NK-92 treated with Interleukin-12 subunit alpha and Interleukin-12 subunit beta, amount 100 ng/mL, for 24 hours (cell line): Measurements from ENCODE around the gene DLX6.

Experiments
- DNase-seq: peaks from one replicate; lab custom pipeline; 2025; lab: John Stamatoyannopoulos, UW

DLX6 gene

DNA sequence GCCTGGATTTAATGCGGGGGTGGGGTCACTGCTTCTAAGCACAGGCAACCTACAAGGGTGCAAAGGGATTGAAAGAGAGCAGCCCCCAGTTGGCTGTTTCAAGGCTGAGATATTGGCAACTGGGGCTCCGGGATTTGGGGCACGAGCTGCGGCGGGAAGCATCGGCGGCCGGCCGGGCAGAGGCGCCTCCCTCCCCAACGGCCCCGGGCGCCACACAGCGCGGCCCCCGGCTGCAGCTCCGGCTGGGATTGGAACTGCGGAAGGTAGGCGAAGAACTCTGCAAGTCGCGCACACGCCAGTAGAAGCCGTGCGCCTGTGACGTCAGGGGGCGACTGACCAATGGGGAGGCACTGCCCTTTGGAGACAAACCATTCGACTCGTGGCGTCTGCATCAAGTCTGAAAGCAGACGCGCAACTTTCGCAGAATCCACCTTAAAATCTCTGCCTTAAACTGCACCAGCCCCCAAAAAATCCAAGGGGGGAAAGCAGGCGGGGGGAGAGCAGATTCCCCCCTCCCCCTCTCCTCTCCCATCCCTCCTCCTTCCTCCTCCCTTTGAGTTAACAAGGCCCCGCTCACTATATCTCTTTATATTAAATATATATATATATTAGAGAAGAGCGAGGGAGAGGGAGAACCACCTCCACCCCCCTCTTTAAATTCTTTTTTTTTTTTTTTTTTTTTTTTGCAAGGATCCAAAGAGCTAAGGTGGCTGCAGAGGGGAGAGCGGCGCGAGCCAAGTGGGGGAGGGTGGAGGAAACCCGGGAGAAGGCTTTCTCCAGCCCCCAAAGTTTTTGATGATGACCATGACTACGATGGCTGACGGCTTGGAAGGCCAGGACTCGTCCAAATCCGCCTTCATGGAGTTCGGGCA is at the start of gene DLX6:
TSS of gene DLX6 (plus strand) at position 371 of the 872 bp plus-strand sequence. CDS start at position 796, 425 bp downstream.
- no peak for DNase-seq

DNA sequence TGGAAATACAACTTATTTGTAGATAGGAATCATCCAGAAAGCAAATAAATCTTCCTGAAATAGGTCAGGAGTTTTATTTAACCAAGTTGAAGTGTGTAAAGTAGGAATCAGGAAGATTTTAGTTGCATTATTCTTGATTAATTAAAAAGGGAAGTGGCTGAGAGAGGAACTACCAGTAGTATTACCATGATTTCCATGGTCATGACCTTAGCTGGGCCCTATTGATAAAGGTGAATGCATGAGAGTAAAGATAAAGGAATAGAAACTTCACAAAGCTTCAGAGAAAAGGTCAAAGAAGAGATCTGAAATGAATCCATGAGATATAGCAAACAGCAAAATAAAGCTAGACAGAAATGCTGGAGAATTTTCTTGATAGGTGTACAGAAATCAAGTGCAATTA is 46.2 kb upstream of the DLX6 start:
- DNase-seq, result no peak

DNA sequence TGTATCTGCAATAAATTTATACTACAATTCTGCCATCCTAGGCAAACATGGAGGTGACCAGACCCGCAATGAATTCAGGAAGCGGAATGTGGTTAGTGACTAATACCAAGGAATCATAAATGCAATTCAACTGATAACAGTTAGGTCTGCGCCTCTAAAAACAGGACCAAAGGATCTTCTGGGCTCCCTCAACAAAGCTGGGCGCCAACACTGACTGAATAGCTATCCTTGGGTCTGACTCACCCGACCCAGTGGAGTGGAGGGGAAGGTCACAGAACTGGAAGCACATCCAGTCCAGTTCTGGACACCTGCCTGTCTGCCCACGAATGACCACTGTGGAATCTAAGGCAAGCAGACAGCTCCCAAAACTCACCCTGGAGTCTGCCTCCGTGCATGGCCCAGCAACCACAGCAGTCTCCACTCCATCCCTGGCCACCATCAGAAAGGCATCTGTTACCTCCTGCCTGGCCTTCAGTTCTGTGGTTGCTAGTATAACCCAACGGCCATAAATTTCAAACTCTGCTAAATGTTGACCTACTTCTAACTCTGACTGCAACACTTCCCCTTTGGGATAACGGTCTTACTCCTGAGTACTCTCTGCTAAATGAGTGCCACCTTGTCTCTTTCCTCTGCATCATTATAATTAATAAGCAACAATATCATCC is 43.0 kb upstream of the DLX6 start:
- no peak for DNase-seq

DNA sequence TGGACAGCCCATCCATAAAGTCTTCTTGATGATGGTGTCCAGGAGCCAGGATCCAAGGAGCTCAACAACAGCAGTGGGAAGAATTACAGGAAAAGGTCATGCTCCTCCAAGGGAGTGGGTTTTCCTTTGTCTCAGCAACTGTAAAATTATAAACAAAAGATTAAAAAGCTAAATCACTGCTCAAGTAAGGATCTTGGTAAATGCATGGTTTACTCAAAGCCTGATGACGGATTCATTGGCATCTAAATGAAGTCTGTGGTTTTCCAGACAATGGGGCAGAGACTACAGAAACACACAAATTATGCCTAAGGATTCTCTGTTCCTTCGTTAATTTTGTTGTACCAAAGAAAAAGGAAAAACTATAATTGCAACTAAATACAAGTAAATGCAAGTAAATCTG is 36.4 kb upstream of the DLX6 start:
- DNase-seq, result no peak

DNA sequence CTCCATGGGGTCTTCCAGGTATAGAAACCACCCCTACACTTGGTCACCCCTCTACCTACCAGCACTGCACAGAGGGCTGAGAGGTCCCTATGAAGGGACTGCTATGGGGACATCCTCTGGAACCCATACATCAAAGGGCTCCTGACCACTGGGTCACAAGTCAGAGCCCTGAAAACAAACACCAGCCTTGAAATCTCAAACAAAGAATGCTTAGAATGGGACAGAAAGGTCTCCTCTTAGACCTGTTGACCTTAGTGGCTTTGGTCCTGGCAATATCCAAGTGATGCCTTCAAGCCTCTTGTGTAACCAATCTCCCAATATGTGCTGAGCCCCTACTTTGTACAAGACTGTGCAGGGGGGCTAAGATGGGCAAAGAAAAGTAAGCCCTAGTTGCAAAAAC is 34.6 kb upstream of the DLX6 start:
- no peak for DNase-seq

DNA sequence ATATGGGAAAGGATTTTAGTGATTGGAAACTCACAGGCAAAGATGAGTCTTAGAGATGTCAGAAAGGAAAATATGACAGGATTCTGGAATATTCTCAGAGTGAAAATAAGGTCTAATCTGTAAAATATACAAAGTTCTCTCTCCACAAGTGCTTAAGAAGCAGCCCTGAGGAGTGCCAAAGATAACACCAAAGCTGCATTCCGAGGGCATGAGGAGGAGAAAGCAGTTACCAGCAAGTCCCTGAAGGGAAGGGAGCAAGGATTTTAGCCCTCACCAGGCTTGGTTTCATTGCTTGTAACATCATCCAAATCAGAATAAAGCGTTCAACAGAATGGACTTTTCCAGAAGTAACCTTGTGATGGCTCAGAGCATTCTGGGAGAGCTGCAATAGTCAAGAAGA is 31.4 kb upstream of the DLX6 start:
- no peak for DNase-seq

DNA sequence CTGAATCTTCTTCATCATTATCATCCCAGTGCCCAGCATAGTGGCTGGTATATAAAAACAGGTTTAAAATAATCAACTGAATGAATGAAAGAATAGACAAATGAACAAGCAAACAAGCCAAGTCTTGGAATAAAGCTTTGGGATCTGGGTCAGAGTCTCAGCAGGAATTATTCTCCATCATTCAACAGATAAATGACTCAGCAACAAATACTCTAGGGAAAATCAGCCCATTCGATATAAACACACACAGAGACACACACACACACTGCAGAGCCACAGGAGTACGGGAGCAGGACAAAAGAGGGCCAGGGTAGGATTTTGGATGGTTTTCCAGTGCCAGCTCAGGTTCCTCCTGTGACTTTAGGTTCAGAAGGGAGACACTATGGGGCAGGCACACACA is 29.2 kb upstream of the DLX6 start:
- no peak for DNase-seq

DNA sequence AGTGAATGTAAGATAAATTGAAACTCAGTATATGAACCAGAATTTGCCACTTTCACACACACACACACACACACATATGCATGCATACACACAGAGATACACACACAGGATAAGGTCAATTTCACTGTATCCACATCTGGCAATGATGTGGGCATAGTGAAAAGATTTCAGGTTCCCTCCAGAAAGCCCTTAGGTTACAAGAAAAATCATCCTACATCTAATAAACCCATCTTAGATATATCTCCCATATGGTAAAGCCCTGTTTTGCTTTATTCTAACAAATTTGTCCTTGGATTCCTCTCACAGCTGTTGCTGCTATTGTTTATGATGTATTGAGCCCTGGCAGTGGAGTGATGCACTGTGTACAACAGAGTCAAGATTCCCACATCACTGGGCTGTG is 27.9 kb upstream of the DLX6 start:
- no peak for DNase-seq

DNA sequence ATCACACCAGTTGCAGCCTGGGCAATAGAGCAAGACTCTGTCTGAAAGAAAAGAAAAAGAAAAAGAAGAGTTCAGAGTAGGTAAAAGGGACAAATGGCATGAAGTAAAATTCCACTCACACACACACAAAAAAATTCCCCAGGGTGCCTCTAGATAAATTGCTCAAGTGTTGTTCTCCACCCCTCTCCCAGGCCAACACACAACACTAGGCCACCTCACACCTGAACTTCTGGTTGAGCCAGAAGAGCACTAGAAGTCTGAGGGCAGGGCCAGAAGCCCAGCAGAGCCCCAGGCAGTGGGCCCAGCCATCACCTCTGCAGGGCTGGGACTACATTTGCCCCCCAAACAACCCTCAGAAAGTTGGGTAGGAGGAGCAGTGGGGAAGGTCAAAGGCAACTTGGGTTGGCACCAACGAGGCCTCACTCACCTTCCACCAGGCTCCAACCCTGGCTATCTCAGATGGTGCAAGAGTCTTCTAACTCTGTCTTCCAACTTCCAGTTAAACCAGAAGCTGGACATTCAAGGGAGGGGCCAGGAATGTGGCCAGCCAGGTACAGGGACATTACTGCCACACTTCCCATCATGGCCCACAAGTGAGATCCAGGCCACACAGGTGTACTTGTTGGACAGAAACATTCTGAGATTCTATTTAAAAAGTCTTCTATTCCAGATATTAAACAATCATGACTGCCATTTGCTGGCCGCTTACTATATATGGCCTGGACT is 25.6 kb upstream of the DLX6 start:
- DNase-seq, result no peak

DNA sequence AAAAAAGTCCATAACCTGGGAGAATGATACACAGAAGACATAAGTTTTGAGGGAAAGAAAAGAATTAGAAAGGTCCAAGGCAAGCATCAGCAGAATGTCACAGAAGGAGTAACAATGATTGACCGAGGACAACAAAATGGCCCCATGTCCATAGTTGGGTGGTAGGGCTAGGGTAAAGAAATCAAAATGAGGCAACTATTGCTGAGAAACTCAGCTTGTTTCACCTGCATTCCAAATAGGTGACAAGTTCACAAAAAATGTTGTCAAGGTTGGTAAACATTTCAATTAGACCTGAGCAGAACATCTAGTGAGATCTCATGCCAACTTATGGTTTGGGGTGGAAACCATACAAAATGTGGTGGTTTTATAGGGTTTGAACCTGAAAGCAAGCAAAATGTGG is 22.8 kb upstream of the DLX6 start:
- DNase-seq, result no peak

DNA sequence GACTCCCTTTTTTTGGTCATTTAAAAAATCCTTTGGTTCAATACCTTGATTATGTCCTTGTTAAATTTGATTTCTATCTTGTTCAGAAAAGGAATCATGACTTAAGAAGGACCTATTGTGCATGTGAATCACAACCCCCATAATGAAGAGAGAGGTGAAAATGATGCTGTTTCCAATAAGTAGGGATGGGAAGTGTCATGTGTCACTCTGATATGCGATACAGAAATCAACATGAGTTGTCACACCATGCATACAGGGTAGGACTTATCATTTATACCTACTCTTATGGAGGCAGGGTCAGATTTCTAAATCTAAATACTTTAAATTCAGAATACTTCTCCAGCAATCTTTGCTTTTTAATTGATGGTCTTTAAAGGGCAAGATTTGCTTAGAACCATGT is 19.4 kb upstream of the DLX6 start:
- DNase-seq, result no peak

DNA sequence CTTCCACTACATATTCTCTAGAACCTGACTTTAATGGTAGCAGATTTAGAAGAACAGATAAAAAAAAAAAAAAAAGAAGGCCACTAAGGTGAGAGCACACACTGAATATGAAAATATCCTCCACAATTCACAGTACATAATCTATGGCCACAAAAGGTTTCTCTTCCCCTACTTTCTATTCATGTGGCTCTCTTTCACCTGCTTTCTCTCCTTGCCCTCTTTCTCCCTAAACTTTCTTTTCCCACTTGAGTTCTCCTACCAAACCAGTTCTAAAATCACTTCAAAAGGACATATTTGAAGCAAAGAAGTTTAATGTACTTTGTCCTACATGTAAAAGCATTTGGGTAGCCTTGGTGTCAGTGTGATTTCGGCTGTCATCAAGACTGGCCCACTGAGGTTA is 18.5 kb upstream of the DLX6 start:
- DNase-seq, result no peak

DNA sequence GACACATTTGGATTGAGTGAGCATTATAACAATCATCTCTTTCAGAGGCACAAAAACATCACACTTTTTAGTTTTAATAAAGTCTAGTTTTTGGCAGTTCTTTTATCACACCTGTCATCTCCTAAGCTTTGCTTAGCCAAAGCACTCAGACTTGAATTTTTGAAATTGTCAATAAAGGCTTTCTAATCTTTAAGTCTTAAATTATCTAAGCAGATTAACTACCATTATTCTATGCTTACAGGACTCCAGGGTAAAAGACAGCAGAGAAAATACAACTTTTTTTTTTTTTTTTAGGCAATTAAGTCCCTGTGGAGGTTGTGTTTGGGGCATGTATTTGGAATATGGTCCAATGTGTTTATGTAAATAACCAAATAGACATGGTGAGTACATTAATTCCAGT is 17.6 kb upstream of the DLX6 start:
- no peak for DNase-seq

DNA sequence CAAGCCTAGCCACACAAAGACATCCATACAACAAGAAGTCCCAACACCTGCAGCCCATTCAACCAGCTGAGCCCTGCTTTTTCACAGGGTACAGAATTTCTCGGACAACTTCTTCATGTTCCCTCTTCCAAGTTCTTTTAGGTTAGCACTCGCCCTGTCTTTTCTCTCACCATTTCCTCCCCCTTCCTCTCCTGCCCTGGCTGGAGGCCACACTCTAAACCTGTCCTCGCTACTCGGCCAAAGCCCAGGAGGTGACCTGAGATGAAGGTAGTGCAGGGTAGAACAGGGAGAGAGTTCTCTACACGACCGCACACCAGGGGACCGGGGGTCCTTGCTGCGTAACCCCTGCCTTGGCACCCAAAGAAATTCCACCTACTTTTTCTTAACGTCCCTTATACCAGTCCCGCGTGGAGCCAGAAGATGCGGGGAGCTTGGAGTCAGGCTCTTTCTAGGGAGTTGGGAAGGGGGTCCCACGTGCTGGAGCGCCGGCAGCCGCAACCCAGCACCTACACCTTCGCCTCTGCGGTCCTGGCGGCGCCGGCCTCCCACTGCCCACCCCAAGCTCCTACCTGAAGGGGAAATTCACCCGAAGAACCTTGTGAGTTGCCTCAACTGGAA is 16.0 kb upstream of the DLX6 start:
- no peak for DNase-seq

DNA sequence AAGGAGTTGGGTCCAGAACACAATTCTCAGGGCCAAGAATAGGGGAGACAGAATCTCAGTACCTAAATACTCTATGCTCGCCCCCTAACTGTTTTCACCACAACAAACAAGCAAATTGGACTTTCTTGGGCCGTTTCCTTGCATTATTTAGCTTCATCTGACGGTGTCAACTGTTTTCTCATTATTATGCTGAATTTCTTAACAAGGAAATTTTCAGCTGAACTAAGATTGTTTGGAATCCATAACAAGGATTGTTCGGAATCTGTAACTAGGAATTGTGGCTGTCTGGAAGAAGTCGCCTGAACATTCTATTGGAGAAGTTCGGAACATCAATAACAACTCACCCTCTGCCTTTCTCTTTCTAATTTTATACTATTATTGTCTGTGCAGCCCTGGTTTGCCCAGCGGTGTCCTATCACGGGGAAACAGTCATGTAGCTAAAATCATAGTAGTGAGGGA is 15.5 kb upstream of the DLX6 start:
- no peak for DNase-seq

DNA sequence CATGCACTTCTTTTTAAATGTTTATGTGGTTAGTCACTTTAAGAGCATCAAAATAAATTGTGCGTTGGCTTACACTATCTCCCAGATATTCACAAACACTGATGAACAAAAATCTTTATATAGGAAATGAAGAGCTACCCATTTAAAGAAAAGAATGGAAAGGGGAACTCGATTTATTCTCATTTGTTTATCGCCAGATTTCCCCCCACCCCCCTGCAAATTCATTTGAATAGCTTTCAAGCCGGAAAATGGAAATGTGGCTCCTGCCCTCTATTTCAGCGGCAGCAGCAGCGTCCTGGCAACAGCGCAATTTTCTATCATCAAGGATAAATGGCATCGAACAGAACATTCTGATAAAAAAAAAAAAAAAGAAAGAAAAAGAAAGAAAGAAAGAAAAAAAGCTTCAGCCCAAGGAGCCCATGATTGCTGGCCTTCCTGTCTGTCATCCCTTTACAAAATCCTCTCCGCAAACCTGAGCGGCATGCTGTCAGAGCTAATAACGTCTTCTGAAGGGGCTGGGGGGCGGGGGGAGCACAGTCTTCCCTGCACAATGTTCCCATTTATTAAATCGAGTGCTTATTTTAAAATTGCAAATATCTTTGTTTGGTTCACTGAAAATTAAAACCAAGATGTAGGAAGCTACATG is 13.7 kb upstream of the DLX6 start:
- DNase-seq, result no peak

DNA sequence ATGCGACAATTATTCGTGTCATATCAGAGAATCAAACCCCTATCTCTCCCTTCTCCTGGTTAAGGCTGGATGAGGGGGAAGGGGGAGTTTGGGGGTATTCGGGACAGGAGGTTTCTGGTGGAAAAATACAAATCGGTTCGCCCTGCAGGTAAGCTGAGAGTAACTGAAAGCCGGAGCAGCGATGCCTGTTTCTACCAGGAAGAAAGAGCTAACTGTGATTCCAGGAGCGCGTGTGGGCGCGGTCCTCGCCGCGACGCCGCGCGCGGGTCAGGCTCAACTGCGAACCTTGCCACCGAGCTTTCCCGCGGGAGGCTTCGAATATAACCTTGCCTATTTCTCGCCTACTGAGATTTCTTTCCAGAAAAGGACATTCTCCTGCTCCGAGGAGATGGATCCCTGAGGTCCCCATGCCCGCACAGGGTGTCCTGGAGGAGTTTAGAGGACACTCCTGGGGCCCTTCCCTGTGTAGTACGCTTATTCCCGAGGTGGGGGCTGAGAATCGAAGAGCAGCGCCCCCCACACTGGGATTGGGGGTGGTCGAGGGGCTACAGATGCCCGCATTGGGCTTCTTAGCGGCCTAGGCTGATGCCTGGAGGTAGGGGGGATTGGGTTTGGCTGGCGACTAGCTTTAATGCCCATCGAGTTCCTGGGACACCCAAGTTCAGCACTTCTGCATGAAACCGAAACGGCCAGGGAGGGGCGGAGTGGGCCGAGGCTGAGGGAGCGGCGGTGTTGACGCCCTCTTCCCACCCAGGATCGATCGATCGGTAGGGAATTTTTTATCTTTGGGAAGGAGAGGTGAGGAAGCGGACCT is 13.0 kb upstream of the DLX6 start:
- no peak for DNase-seq

DNA sequence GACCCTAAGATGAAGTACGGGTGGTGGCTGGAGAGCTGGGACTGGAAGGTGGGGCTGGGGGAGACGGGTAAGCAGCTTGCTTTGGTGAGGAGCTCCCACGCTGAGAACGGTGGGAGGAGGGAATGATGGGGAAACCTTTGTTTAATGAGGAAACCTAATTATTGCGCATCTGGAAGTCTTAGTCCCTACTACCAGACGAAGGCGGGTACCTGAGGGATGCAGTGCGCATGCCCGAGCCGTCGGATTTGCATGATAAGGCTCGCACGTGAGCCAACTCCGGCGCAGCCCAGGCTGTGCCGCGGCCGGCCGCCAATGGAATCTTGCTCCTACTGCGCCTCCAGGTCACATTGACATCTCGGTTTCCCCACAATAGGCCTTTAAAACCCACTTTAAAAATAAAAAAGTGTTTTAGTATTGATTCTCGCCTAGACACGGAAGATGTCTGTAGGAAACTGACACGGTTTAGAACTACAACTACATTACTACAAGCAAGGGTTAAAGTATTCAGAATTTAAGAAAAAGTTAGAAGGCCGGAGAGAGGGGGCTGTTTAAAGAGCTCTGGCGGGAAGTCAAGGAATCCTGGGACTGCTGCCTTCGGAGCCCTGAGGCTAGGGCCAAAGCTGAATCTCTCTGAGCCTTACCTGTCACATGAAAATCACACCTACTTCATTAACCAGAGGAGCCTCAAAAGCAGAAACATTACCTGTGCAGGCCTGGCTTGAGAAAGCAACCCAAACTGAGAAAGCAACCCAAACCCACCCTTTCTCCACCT is 12.1 kb upstream of the DLX6 start:
- no peak for DNase-seq

DNA sequence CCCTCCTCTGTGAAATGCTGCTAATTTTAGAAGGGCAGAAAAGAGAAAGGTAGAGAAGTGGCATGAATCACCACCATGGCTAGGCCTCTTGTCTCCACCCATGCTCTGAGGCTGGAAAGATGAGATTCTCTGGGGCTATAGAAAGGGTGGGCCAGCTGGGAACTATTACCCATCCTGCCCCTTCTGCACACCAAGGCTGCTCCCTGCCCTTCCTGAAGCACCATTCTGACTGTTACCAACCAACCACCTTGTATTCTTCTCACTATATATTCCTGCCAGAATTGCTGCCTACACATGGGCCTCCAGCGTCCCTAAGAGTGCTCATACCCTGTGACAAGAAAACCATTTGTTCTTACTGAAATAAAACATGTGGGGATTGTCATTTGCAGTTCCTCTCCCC is 11.4 kb upstream of the DLX6 start:
- no peak for DNase-seq

DNA sequence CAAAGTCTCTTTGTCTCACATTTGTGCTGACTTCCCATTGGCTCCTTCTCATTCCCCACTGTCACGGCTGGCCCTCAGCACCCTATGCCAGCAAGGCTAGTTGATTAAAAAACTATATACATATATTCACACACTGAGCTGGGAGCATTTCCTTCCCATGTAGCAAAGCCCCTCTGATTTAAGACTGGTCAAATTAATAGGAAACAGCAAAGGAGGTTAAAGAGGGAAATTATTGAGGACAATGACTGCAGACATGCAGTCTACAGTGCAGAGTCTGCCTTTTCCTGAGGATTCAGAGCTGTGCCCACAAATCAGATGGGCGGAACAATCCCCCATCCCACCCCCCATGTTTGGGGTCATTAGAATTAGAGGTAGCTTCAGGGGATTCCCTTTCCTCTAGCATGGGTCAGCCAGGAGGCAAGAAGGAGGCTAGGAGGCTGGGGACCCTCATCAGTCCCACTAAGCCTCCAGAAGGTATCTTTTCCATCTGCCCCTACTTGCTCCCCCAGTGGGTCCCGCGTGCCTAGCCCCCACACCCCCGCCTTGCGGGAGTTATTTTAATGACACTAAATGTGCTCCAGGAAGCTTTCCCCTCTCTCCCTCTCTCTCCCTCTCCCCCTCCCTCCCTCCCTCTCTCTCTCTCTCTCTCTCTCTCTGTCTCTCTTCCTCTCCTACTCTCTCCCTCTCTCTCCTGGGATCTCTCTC is 9.8 kb upstream of the DLX6 start:
- DNase-seq, result no peak
